CD4-positive, alpha-beta T cell treated with Interleukin-1 beta for 1 hour (primary cell): ENCODE measurements around the gene VMO1.
"Not testable (repeated sequence)": the region's sequence is repeated elsewhere in the genome, so short reads cannot be mapped to it uniquely, and the experiment has no call there.

Experiments
- DNase-seq, 2 donors: peaks; one replicate each; pipeline ENCODE4 v3.0.0-alpha.2; 2020 to 2022

Gene VMO1, protein sequence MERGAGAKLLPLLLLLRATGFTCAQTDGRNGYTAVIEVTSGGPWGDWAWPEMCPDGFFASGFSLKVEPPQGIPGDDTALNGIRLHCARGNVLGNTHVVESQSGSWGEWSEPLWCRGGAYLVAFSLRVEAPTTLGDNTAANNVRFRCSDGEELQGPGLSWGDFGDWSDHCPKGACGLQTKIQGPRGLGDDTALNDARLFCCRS

DNA sequence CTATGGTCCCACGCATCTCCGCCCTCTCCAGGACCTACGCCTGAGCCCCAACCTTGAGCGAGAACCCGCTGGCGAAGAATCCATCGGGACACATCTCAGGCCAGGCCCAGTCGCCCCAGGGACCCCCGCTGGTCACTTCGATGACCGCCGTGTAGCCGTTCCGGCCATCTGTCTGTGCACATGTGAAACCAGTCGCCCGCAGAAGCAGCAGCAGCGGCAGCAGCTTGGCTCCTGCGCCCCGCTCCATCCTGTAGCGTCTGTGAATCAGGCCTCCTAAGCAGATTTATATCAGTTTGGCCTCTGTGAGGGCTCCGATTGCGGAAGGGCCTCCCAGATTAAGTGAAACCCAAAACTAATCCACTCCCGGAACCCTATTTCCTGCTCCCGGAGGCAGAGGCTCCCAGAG lies at the start of gene VMO1:
TSS of gene VMO1 (minus strand) at position 259 of the 406 bp plus-strand sequence. CDS start at position 247, 12 bp downstream.
- DNase-seq, result no peak

DNA sequence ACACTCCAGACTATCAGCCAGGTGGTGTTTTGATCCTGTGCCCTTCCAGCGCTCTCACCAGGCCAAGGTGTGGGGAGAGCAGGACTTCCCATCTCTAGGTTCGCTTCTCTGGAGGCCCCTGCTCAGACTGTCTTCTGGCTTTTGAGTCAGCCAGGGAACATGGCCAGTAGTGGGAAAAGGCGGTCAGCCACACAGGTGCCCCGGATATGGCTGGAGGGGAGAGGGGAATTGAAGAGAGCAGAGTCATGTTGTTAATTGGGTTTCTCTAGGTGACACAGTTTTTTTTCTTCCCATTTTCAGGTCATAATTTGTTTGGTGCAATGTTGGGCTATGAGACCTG lies 48.5 kb upstream of the VMO1 start:
- DNase-seq, result no peak

DNA sequence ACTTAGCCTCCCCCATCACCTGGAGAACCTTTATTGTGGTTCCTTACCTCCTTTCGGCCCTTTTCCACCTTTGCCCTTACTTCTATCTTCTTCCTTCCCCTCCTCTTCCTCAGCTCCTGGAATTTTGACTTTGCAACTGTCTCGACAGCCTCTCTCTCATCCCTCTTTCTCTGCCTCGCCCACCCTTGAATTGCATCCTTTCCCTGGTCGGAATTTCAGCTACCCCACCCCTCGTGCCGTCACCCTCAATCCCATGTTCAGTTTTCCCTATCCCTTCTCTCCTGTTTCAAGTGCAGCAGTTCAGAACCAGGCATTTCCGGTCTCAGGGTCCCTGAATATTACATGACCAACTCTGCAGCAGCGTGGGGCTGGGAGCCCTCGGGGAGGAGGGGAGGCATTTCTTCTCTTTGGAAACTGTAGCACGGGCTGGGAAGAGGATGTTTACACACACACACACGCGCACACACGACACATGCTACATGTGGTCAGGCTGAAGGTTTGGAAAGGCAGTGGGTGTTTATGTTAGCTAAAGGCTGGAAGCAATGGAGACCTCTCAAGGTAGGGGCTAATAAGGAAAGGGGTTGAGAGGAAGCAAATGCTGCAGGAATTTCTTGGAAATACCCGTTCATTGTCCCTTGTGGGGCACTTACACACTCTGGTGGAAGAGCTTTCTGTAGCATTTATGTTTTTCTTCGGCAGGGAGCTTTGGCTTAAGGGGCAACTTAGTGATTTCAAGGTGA lies 47.9 kb upstream of the VMO1 start:
- peak in 1 of 2 donors; percentile 2 for DNase-seq

DNA sequence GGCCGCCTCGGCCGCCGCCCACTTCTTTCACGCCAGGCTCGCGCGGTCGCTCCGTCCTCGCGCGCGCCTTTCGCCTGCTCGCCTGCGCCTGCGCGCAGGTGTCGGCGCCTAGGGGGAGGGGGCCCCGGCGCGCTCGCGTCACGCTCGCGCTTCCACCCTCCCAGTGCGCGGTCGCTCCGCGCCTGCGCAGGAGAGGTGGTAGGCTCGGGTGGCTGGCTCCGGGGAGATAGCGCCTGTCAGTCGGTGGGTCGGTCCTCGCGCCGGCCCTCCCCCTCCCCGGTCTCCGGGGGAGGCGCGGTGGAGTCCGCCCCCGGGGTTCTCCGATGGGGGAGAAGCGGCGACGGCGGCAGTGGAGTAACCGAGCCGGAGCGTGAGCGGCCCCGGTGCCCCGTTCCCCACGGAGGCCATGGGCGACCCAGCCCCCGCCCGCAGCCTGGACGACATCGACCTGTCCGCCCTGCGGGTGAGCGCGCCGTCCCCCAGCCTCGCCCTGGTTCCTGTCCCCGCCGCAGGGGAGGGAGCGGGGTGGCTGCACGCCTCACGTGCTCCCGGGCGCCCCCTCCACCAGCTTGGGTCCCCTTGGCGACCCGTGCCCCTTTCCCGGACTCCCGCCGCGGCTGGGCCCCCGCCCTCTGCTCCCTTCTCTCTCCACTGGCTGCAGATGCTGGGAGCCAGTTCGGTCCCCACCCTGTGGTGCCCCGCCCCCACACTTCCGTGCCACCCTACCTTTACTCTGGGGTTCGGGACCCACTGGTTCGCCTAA lies 47.2 kb upstream of the VMO1 start, which contains the start of gene MINK1:
TSS of gene MINK1 (plus strand) at position 163 of the 763 bp plus-strand sequence. CDS start at position 407, 244 bp downstream.
- DNase-seq, result peak; percentile 94 to 95

DNA sequence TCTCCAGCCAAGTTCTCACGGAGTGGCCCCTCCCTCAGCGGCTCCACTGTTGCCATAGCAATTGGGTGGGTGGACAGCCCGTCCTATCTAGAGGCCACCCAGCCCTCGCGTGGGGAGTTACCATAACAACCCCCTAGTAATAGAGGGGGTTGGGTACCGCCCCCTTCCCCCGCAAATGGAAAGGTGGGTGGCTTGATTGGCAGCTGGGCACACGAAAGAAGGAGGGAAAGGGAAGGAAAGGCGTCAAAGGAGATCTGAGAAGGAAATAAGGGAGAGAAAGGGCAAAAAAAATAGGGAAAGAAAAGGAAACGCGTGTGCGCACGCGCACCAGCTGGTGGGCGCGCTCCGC lies 46.6 kb upstream of the VMO1 start:
- not testable (repeated sequence) for DNase-seq

DNA sequence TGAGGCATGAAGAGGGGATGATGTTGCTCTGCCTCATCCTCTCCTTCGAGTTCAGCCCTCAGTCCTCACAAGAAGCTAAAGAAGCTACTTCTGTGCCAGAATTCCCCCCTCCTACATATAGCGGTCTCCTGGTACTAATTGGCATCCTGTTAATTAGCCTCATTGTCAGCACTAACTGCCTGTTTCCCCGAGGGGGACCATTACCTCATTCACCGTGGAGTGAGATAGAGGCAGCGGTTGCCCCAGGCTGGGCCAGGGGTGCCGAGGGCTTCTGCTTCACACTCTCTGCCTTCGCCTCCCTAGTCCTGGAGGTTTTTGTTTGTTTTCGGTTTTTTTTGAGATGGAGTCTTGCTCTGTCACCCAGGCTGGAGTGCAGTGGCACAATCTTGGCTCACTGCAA lies 41.2 kb upstream of the VMO1 start:
- no peak for DNase-seq

DNA sequence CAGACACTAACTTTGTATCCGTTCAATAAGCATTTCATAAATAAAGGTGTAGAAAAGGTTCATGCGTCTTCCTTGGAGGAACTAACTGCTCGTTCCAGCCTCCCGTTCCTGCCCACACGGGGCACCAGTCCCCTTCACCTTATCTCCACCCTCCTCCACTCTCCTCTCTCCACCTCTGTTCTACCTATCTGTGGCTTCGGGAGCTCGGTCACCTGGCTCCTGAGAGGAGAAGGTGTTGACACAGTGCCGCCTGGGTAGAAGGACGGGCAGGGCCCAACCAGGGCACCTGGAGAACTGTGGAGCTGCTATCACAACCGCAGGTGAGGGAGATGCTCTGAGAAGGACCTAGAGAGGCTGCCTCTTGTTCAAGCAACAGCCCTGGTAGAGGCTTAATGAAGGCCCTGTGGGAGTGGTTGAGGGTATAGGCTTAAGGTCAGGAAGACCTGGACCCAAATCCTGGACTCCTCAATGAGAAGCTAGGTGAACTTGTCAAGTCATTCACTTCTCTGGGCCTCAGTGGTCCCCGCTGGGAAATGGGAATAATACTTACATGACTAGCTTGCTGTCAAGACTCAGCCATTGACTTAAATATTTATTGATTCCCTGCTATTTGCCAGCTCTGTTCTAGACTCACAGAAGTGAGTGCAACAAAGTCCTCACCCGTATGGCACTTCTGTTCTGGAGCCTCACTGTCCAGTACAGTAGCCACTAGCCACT lies 37.4 kb upstream of the VMO1 start:
- no peak for DNase-seq

DNA sequence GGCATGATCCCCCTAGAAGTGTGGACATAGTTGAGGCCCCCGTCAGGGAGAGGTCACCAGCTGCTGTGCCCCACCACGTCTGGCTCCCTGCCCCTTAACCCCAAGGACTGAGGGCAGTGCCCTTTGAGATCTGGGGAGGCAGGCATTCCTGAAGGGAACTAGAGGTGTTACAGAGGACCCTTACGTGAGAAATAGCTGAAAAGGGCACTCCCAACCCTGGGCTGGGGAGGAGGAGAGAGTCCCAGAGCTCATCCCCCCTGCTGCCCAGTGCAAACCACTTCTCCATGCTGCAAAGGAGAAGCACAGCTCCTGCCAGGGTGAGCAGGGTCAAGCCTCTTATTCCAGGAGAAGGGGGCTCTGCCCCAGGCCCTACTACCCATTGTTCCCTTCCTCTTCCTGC lies 36.7 kb upstream of the VMO1 start:
- no peak for DNase-seq

DNA sequence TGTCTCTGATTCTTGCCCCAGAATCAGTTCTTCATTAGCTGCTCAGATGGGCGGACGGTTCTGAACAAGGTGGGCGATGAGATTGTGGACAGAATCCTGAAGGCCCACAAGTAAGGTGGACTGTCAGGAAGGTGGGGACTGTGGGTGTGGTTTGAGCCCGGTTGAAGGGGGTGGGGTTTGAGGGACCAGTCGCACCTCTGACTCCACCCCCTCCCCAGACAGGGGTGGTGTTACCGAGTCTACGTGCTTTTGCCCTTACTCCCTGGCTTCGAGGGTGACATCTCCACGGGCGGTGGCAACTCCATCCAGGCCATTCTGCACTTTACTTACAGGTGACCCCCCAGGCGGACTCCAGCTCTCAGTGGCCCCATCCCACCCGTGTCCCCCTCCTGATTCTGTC lies 32.1 kb upstream of the VMO1 start:
- no peak for DNase-seq

DNA sequence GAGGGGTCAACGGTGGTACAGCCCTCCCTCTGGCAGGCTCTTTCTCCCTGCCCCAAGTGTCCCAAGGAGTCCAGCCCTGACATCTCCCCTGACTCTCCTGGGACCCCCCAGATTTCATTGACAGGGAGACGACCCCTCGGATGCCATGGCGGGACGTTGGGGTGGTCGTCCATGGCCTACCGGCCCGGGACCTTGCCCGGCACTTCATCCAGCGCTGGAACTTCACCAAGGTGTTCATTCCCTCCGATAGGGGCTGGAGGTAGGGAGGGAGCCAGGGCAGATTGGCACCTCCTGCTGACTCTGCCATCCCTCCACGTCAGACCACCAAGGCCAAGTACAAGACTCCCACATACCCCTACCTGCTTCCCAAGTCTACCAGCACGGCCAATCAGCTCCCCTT lies 30.7 kb upstream of the VMO1 start:
- DNase-seq, result no peak

DNA sequence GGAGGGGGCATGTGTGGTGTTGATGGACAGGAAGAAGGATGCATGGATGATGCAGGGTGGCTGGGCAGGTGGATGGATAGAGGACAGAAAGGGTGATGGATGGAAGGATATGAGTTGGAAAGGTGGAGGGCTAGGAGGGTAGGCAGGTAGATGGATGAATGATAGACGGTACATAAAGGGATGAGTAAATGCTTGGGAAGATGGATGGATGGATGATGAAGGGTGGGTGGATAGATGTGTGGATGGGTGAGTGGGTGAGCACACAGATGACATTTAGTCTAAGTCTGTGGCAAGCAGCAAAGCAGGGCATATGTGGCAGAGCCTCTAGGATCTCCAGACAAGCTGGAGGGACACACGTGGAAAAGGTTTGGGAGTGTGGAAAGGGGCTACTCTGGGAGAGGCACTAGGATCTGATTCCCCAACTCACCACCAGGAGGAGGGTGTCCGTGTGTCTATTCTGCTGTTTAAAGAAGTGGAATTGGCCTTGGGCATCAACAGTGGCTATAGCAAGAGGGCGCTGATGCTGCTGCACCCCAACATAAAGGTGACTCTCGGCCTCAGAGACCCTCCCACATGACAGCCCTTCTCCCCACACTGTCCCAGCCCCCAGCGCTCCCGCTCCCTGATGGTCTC lies 29.0 kb upstream of the VMO1 start:
- no peak for DNase-seq

DNA sequence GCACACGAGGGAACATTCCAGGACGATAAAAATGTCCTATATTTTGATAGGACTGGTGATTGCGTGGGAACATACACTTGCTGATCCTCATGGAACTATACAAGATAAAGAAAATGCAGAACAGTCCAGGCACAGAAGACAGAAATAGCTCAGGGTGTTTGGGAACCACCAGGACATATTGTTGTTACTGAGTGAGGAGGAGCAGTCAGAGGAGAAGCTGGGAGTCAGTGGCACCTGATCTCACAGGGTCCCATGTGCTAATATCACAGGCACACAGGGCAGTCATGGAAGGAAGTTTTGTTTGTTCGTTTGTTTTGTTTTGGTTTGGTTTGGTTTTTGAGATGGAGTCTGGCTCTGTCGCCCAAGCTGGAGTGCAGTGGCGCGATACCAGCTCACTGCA lies 26.5 kb upstream of the VMO1 start:
- no peak for DNase-seq

DNA sequence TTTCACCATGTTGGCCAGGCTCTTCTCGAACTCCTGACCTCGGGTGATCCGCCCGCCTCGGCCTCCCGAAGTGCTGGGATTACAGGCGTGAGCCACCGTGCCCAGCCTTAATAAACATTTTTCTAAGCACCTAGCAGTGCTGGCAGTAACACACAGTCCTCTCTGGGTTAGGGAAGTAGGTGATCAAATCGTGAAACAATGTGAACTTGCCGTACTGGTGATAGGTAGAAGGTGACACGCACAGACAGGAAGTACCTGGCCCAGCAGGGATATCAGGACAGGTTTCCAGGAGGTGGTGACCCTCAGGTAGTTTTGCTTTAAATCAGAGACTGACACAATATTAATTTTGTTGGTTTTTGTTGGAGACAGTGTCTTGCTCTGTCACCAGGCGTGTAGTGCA lies 25.3 kb upstream of the VMO1 start:
- DNase-seq, result no peak

DNA sequence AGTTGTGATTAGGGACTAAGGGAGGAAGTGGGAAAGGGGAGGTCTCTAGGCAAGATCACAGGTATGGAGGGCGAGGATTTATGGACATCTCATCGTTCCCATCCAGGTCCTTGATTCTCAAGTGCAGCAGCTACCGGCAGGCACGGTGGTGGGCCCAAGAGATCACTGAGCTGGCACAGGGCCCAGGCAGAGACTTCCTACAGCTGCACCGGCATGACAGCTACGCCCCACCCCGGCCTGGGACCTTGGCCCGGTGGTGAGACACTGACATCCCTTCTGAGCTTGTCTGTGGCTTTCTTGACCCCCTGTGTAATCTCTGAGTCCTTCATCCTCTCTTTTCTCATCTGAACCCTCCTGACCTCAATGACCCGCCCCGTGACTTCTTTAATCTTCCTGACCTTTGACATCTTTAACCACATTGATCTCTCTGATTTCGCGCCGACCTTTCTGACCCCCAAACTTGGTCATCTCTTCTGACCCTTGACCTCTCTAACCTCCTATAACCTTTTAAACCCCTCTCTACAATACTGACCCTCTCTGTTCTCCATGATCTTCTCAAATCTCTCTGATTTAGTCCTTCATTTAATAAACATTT lies 24.6 kb upstream of the VMO1 start:
- no peak for DNase-seq

DNA sequence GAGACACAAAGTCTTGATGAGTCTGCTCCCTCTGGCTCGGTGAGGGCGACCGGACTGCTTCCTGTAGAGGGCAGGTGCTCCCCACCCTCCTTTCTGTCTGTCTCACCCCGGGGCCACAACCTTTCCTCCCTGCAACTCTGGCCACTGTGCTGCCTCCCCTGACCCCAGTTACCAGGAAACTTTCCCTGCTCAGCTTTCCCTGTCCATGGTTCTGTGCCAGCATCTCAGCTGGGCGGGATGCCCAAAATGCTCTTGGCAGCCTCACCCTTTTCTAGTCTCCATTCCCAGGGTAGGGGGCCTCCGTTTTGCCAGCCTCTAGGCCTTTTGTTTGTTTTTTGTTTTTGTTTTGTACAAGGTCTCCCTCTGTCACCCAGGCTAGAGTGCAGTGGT lies 22.2 kb upstream of the VMO1 start:
- DNase-seq, result no peak

DNA sequence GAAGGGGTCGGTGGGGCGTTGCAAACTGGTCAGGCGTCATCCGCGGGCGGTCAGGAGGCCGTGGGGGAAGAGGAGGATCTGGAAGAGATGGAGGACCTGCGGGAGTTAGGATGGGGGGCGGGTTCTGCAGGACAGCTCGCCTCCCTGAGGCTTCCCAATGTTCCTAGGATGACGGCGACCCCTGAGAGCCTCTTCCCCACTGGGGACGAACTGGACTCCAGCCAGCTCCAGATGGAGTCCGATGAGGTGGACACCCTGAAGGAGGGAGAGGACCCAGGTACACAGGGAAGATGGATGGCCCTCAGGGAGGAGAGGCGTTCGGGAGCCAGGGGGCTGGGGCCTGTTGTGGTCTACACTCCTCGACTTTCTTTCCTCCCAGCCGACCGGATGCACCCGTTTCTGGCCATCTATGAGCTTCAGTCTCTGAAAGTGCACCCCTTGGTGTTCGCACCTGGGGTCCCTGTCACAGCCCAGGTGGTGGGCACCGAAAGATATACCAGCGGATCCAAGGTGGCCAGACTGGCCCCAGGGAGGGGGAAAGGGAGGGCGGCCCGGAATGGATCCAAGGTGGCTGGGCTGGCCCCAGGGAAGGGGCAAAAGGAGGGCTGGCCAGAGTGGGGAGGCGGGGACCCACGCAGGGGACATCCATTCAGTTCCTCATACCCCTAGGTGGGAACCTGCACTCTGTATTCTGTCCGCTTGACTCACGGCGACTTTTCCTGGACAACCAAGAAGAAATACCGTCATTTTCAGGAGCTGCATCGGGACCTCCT lies 21.6 kb upstream of the VMO1 start:
- no peak for DNase-seq

DNA sequence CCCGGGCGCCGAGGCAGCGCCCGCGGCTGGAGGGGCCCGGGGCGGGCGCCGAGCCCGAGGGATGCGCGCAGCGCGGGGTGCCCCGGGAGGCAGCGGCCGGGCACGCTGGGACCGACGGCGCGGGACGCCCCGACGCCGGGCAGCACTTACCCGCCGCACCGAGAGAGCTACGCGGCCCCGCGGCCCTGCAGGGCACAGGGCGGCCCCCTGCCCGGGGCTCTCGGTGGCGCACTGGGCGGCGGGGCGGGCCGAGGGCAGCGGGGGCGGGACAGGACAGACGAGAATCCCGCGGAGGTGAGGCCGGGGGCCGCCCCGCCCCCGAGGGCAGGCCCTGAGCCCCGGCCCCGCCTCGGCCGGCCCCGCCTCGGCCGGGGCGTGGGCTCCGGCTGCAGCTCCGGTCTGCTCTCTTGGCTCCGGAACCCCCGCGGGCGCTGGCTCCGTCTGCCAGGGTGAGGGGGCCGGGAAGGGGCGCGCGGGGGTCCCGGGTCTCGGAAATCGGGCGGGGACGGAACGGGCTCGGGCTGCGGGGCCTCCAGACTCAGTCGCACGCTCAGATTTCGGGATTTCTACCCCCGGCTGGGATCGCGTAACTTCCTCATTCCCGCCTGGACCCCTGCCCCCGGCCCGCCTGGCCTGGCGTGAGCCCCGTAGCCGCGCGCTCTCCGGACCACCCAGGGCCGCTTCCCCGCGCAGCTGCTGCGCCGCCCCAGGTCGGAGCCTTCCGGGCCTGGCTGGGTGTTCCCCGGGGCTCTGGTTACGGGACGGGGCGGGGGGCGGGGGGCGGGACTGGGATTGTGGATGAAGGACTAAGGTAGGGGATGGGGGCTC lies 20.8 kb upstream of the VMO1 start, which contains the start of gene PLD2:
TSS of gene PLD2 (plus strand) at position 376 of the 828 bp plus-strand sequence. CDS start 621 bp downstream, outside the sequence.
- DNase-seq, result peak; percentile 87 to 88

DNA sequence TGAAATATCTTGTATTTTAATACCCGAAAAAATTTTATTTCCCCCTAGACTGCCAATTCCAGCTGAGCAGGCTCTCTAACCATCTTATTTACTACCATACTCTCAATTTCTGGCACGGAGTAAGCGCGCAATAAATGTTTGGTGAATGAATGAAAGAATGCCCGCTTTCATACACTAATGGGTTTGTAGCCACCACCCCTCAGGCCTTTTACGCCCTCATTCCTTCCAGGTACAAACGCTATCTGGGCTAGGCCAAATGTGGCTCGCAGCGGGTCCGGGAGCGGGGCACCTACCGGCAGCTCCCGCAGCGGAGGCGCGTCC lies 20.3 kb upstream of the VMO1 start:
- no peak for DNase-seq

DNA sequence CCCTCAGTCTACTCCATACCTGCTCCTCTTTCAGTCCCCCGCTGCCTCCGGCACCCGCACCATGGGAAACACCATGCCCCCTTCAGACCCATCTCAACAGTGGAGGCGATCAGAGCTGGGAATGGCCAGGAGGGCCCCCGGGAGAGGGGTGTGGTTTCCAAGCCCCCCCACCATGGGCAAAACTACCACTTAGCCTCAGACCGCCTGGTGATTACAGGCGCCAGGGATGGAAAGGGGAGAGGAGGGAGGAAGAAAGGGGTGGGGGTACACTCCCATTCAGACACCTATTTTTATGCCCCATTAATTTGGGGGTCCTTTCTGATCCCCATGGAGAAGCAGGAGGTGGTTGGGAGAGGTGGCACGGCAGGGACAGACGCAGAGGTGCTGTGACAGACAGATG lies 16.1 kb upstream of the VMO1 start, which contains the start of gene C17orf114:
TSS of gene C17orf114 (minus strand) at position 101 of the 400 bp plus-strand sequence.
- no peak for DNase-seq

DNA sequence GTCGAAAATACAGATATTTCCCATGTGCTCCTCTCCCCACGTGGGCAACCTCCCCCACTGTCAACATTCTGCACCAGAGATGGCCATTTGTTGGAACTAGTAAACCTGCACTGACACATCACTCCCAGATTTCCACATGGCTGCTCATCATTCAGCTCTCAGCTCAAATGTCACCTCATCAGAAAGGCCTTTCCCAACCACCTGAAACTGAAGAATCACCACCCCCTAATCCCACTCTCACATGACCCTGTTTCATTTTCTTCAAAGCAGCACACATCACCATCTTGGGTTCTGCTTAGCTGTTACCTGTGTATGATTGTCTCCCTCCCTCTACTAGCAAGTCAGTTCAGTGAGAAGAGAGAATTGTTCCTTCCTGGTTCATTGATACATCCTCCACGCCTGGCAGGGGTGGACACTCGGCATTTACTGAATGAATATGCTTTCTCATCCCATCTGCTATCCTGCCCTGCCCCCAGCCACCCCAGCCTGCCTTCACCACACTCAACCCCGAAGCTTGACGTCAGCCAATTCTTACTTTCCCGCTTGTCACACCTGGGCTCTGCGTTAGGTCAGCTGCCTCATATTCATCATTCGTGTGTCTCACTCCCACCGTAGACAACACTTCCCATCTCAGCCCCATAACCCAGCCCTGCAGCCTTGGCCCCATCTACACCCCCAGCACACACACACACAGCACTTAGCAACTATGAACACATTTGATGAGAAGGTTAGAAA lies 14.5 kb upstream of the VMO1 start:
- no peak for DNase-seq
